ENCODE data around the gene UPF2. TPM values are rescaled to one million over a fixed set of nuclear protein-coding genes. Genes with fewer than 3 reads are reported as not detected.
"Not testable (repeated sequence)": the region's sequence is repeated elsewhere in the genome, so short reads cannot be mapped to it uniquely, and the experiment has no call there.

The UPF2 gene
- polyA plus RNA-seq, 4 donors, result 11.3 to 44.6 (median 29.7) TPM

DNA sequence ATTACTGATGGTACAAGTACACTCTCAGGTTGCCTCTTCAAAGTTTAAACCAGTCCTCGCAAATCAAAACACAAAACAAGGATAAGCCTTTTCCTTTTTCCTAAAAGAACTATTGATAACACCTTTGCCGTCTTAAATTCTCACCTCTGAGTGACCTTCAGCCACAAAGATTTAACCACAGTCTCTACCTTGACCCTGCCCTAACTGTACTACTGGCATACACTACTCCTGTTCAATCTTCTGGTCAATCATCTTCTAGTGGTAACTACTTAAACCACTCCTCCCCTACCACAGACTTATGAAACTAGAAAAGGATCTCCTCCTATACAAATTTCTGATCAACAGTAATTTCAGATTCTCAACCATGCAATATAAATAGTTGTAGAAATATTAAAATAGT is 15.1 kb downstream of the UPF2 start:
- DNase-seq (no peak), FAIRE-seq (no peak)
- Histone ChIP-seq H3K9me3 (ENCODE audit: control insufficient read depth in 2 of 2, insufficient read depth in 1 of 2, low read depth in 1 of 2, low read length in 1 of 2) (no peaks in the 10 kb centered on the region), H3K36me3 (ENCODE audit: control insufficient read depth in 3 of 3, insufficient read depth in 2 of 3, low read depth in 1 of 3, low read length in 3 of 3) (peaks cover under 1 to 30% (median 11%) of the 10 kb centered on the region in 3 donors), H3K27ac (ENCODE audit: low read depth in 1 of 3, low read length in 2 of 3) (no peak overlapping the region), H3K27me3 (ENCODE audit: control insufficient read depth in 3 of 3, insufficient read depth in 3 of 3, low read length in 3 of 3) (no peaks in the 10 kb centered on the region), H3K4me3 (ENCODE audit: low read depth in 1 of 3, low read length in 3 of 3) (no peak overlapping the region), H3K4me1 (ENCODE audit: control insufficient read depth in 3 of 3, insufficient read depth in 2 of 3, low read depth in 1 of 3, low read length in 2 of 3) (no peaks in the 10 kb centered on the region)
- 80 to 91% (median 85%) methylated on average over 2 of the region's 2 CpGs for WGBS, 3 donors

DNA sequence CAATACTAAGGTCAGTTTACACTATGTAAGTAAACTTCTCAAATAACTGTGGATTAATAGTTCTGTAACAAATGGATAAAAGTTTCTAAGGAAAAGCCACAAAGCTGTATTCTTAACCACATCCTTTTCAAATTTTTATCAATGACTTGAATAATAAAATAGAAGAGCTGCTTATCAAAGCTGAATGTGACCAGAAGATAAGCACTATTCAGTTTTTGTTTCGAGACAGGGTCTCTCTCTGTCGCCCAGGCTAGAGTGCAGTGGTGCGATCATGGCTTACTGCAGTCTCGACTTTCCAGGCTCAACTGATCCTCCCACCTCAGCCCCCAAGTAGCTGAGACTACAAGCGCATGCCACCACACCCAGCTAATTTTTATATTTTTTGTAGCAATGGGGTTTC is 17.0 kb downstream of the UPF2 start:
- FAIRE-seq (no peak), DNase-seq (no peak)
- Histone ChIP-seq H3K27ac (ENCODE audit: low read depth in 1 of 3, low read length in 2 of 3) (no peak overlapping the region), H3K9me3 (ENCODE audit: control insufficient read depth in 2 of 2, insufficient read depth in 1 of 2, low read depth in 1 of 2, low read length in 1 of 2) (no peaks in the 10 kb centered on the region), H3K4me3 (ENCODE audit: low read depth in 1 of 3, low read length in 3 of 3) (no peak overlapping the region), H3K4me1 (ENCODE audit: control insufficient read depth in 3 of 3, insufficient read depth in 2 of 3, low read depth in 1 of 3, low read length in 2 of 3) (no peaks in the 10 kb centered on the region), H3K36me3 (ENCODE audit: control insufficient read depth in 3 of 3, insufficient read depth in 2 of 3, low read depth in 1 of 3, low read length in 3 of 3) (peaks cover 0 to 27% (median 11%) of the 10 kb centered on the region in 3 donors), H3K27me3 (ENCODE audit: control insufficient read depth in 3 of 3, insufficient read depth in 3 of 3, low read length in 3 of 3) (no peaks in the 10 kb centered on the region)
- WGBS, 3 donors, result 90 to 95% (median 94%) methylated on average over 5 of the region's 5 CpGs

DNA sequence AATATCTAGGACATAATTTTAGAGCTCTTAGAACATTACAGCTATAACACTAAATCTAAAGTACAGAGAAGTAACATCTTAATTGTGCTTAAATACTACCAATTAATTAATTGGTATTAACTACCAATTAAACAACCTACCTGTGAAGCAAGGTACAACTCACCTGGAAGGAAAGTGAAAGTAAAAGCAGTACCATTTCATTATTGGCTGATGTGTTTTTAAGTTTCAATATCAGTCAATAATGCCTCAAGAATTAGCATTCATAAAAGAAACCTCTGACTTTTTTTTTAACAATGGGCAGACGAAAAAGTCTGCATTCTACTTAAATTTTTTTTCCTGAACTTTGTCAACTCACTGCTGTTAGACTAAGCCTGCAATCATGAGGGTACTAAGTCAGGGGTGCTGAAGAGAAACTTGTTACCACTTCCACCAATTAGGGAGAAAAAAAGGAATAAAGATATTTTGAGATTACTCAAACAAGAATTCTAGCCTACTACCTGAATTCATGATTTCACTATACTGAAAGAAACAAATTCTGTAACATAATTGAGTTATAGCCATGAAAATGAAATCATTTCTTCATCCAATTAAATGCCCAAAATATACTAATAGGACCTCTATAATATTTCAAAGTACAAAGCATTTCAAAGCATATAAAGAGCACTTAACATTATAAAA is 19.9 kb downstream of the UPF2 start:
- no peaks in the 10 kb centered on the region for H3K9me3 ChIP-seq (ENCODE audit: control insufficient read depth in 2 of 2, insufficient read depth in 1 of 2, low read depth in 1 of 2, low read length in 1 of 2)
- no peak for FAIRE-seq
- WGBS, 3 donors, result 5 to 26% (median 6%) methylated on average over 1 of the region's 1 CpG
- no peak overlapping the region for H3K27ac ChIP-seq (ENCODE audit: low read depth in 1 of 3, low read length in 2 of 3)
- H3K4me3 ChIP-seq (ENCODE audit: low read depth in 1 of 3, low read length in 3 of 3), result no peak overlapping the region
- DNase-seq, result peak; percentile 31 to 61
- no peaks in the 10 kb centered on the region for H3K27me3 ChIP-seq (ENCODE audit: control insufficient read depth in 3 of 3, insufficient read depth in 3 of 3, low read length in 3 of 3)
- no peaks in the 10 kb centered on the region for H3K4me1 ChIP-seq (ENCODE audit: control insufficient read depth in 3 of 3, insufficient read depth in 2 of 3, low read depth in 1 of 3, low read length in 2 of 3)
- peaks cover 0 to 28% (median 1%) of the 10 kb centered on the region in 3 donors for H3K36me3 ChIP-seq (ENCODE audit: control insufficient read depth in 3 of 3, insufficient read depth in 2 of 3, low read depth in 1 of 3, low read length in 3 of 3)

DNA sequence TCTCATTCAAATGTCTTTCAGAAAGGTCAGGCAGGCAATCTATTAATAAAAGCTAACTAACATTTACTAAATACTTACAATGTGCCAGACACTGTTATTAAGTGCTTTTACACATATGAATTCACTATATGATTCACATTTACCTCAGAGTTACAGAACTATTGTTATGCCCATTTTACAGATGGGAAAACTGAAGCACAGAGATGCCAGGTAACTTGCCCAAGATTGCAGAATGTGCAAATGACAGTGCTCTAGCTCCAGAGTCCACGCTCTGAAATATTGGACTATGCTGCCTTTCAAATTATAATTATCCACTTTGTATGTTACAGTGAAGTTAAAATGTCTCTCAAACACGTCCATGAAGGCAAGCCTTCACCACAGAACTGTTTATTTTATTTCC is 22.0 kb downstream of the UPF2 start:
- Histone ChIP-seq H3K27ac (ENCODE audit: low read depth in 1 of 3, low read length in 2 of 3) (no peak overlapping the region), H3K4me1 (ENCODE audit: control insufficient read depth in 3 of 3, insufficient read depth in 2 of 3, low read depth in 1 of 3, low read length in 2 of 3) (no peaks in the 10 kb centered on the region), H3K9me3 (ENCODE audit: control insufficient read depth in 2 of 2, insufficient read depth in 1 of 2, low read depth in 1 of 2, low read length in 1 of 2) (no peaks in the 10 kb centered on the region), H3K4me3 (ENCODE audit: low read depth in 1 of 3, low read length in 3 of 3) (no peak overlapping the region), H3K36me3 (ENCODE audit: control insufficient read depth in 3 of 3, insufficient read depth in 2 of 3, low read depth in 1 of 3, low read length in 3 of 3) (peaks cover 0 to 25% (median 0%) of the 10 kb centered on the region in 3 donors), H3K27me3 (ENCODE audit: control insufficient read depth in 3 of 3, insufficient read depth in 3 of 3, low read length in 3 of 3) (no peaks in the 10 kb centered on the region)
- FAIRE-seq (no peak), DNase-seq (no peak)
- 84 to 88% (median 87%) methylated on average over 2 of the region's 2 CpGs for WGBS, 3 donors

DNA sequence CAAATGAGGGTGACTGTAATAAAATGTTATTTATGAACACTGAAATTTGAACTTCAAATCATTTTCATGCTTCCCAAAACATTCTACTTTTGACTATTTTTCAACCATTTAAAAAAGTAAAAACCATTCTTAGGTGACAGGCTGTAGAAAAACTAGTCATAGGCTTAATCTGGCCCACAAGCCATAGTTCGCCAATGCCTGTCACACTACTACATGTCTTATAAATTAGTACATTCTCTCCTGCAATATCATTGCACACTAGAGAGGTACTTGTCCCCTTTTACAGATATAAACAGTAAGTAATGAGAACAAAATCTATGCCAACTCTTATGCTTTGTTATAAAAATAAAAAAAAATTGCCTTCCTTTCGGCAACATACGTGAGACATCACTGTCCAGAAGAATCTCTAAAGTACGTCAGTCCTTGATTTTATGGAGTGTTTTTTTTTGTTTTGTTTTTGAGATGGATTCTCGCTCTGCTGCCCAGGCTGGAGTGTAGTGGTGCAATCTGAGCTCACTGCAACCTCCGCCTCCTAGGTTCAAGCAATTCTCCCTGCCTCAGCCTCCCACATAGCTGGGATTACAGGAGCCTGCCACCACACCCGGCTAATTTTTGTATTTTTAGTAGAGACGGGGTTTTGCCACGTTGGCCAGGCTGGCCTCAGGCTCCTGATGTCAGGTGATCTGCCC is 23.2 kb downstream of the UPF2 start:
- Histone ChIP-seq H3K36me3 (ENCODE audit: control insufficient read depth in 3 of 3, insufficient read depth in 2 of 3, low read depth in 1 of 3, low read length in 3 of 3) (peaks cover 0 to 22% (median 0%) of the 10 kb centered on the region in 3 donors), H3K27ac (ENCODE audit: low read depth in 1 of 3, low read length in 2 of 3) (no peak overlapping the region), H3K9me3 (ENCODE audit: control insufficient read depth in 2 of 2, insufficient read depth in 1 of 2, low read depth in 1 of 2, low read length in 1 of 2) (no peaks in the 10 kb centered on the region), H3K4me3 (ENCODE audit: low read depth in 1 of 3, low read length in 3 of 3) (no peak overlapping the region), H3K4me1 (ENCODE audit: control insufficient read depth in 3 of 3, insufficient read depth in 2 of 3, low read depth in 1 of 3, low read length in 2 of 3) (no peaks in the 10 kb centered on the region), H3K27me3 (ENCODE audit: control insufficient read depth in 3 of 3, insufficient read depth in 3 of 3, low read length in 3 of 3) (no peaks in the 10 kb centered on the region)
- no peak for DNase-seq
- FAIRE-seq, result no peak
- 79 to 95% (median 92%) methylated on average over 9 of the region's 9 CpGs for WGBS, 3 donors

DNA sequence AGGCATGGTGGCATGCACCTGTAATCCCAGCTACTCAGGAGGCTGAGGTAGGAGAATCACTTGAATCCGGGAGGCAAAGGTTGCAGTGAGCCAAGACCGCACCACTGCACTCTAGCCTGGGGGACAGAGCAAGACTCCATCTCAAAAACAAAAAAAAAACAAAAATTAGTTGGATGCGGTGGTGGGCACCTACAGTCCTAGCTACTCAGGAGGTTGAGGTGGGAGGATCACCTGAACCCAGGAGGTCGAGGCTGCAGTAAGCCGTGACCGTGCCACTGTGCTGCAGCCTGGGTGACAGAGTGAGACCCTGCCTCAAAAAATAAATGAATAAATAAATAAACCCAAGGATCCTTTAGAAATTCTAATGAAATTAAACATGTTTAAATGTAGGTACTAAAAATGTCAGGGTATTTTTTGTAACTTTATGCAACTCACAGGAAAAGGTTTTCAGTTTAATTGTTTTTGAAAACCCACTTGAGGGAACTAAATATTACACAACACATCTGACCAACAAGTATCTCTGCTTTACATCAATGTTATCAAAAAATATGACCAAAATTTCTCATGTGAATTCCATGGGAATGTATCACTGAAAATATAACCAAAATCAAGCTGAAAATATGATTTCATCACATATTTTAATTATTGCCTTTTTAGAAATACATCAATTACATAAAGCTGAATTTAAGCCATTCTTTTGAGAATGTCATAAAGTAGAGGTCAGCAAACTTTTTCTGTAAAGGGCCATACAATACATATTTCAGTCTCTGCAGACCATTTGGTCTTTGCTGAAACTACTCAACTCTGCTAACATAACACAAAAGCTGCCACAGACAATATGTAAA is 23.9 kb downstream of the UPF2 start:
- H3K27ac ChIP-seq (ENCODE audit: low read depth in 1 of 3, low read length in 2 of 3), result no peak overlapping the region
- H3K27me3 ChIP-seq (ENCODE audit: control insufficient read depth in 3 of 3, insufficient read depth in 3 of 3, low read length in 3 of 3), result no peaks in the 10 kb centered on the region
- H3K4me1 ChIP-seq (ENCODE audit: control insufficient read depth in 3 of 3, insufficient read depth in 2 of 3, low read depth in 1 of 3, low read length in 2 of 3), result no peaks in the 10 kb centered on the region
- no peak overlapping the region for H3K4me3 ChIP-seq (ENCODE audit: low read depth in 1 of 3, low read length in 3 of 3)
- FAIRE-seq (no peak), DNase-seq (no peak)
- peaks cover 1 to 20% (median 3%) of the 10 kb centered on the region in 3 donors for H3K36me3 ChIP-seq (ENCODE audit: control insufficient read depth in 3 of 3, insufficient read depth in 2 of 3, low read depth in 1 of 3, low read length in 3 of 3)
- WGBS, 3 donors, result 88 to 94% (median 88%) methylated on average over 6 of the region's 6 CpGs
- H3K9me3 ChIP-seq (ENCODE audit: control insufficient read depth in 2 of 2, insufficient read depth in 1 of 2, low read depth in 1 of 2, low read length in 1 of 2), result no peaks in the 10 kb centered on the region

DNA sequence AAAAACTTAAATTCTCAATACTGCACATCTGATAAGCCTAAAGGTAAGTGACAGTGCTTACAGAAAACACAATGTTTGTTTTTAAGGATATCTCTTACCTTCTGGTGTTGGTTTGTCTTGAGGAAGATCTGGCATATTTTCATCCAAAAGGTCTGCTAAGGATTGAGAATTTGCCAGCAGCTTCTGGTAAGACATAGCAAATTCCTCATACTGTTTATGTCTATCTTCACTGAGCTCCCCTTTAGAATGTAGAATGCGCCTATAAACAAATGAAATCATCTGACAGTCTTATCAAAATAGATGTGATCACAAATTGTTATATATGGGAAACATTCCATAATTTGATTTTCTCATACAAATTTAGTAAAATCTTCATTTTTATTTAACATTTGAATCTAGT is 28.7 kb downstream of the UPF2 start:
- H3K27me3 ChIP-seq (ENCODE audit: control insufficient read depth in 3 of 3, insufficient read depth in 3 of 3, low read length in 3 of 3), result no peaks in the 10 kb centered on the region
- FAIRE-seq (no peak), DNase-seq (no peak)
- peaks cover 0 to 10% of the 10 kb centered on the region in 2 donors for H3K9me3 ChIP-seq (ENCODE audit: control insufficient read depth in 2 of 2, insufficient read depth in 1 of 2, low read depth in 1 of 2, low read length in 1 of 2)
- H3K4me1 ChIP-seq (ENCODE audit: control insufficient read depth in 3 of 3, insufficient read depth in 2 of 3, low read depth in 1 of 3, low read length in 2 of 3), result no peaks in the 10 kb centered on the region
- no peak overlapping the region for H3K4me3 ChIP-seq (ENCODE audit: low read depth in 1 of 3, low read length in 3 of 3)
- peaks cover 2 to 36% (median 5%) of the 10 kb centered on the region in 3 donors for H3K36me3 ChIP-seq (ENCODE audit: control insufficient read depth in 3 of 3, insufficient read depth in 2 of 3, low read depth in 1 of 3, low read length in 3 of 3)
- 95 to 97% (median 97%) methylated on average over 1 of the region's 1 CpG for WGBS, 3 donors
- no peak overlapping the region for H3K27ac ChIP-seq (ENCODE audit: low read depth in 1 of 3, low read length in 2 of 3)

DNA sequence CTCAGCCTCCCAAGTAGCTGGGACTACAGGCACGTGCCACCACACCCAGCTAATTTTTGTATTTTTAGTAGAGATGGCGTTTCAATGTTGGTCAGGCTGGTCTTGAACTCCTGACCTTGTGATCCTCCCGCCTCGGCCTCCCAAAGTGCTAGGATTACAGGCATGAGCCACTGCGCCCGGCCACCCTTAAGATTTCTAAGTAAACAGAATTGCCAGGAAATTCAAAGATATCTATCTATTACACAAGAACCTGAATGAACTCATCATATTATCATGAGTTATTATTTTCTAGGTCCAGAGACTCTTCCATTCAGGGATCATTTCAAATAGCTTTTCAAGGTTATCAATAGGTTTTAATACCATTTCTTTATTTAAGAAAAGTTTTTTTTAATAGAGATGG is 29.2 kb downstream of the UPF2 start:
- FAIRE-seq; DNase-seq; H3K4me1 ChIP-seq (ENCODE audit: control insufficient read depth in 3 of 3, insufficient read depth in 2 of 3, low read depth in 1 of 3, low read length in 2 of 3); H3K27ac ChIP-seq (ENCODE audit: low read depth in 1 of 3, low read length in 2 of 3); H3K4me3 ChIP-seq (ENCODE audit: low read depth in 1 of 3, low read length in 3 of 3); H3K27me3 ChIP-seq (ENCODE audit: control insufficient read depth in 3 of 3, insufficient read depth in 3 of 3, low read length in 3 of 3): not testable (repeated sequence)
- H3K36me3 ChIP-seq (ENCODE audit: control insufficient read depth in 3 of 3, insufficient read depth in 2 of 3, low read depth in 1 of 3, low read length in 3 of 3), result peaks cover 2 to 34% (median 5%) of the 10 kb centered on the region in 3 donors
- WGBS, 3 donors, result 97 to 99% (median 99%) methylated on average over 6 of the region's 6 CpGs
- peaks cover 0 to 10% of the 10 kb centered on the region in 2 donors for H3K9me3 ChIP-seq (ENCODE audit: control insufficient read depth in 2 of 2, insufficient read depth in 1 of 2, low read depth in 1 of 2, low read length in 1 of 2)

Measured in small intestine (tissue), 7 donors.